GOT3 (cell line): Measurements from ENCODE around the gene BTRC.

ENCODE experiments used
- DNase-seq: peaks from one replicate; lab custom pipeline; 2025; ENCODE audit warnings: mixed read lengths; lab: John Stamatoyannopoulos, UW

Gene BTRC

DNA sequence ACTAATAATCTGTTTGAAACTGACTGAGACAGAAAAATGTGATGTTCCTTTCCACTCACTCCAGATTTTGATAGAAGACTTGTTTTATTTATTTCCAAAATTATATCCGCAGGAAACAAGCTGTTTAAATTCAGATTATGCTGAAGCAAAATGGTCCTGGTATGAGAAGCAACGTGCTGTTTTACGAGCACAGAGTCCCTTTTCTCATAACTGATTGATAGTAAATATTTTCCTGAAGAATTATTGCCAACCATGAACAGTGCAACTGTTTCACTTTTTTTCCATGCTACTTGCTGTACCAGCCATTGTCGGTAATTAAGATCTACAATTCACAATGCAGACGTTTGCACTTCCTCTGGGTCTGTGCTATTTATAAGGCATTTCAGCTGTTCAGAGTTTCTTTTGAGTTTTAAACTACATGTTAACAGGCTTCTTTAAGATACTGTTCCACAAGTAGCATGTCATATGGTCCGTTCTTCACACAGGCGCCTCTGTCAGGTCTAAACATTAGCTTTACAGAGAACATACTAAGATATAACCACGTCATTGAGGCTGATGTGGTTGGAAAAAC is 130.3 kb downstream of the BTRC start:
- DNase-seq: no peak

DNA sequence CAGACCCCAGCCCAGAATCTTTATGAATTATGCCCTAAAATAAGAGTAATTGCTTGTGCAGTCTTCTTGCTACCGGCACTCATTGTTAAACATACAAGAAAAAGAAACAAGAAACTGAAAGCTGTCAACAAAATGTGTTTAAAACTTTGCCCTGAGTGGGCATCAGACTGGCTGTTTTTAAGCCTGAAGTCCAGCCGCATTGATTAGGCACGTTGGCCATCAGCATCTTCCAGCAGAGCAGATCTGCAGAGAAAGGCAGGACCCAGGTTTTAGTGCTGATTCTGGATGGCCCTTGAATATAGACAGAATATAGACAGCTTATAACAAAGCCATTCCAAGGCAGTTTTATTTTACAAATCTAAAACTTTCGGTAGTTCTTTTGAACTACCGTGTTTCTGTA is 131.2 kb downstream of the BTRC start:
- DNase-seq: no peak

DNA sequence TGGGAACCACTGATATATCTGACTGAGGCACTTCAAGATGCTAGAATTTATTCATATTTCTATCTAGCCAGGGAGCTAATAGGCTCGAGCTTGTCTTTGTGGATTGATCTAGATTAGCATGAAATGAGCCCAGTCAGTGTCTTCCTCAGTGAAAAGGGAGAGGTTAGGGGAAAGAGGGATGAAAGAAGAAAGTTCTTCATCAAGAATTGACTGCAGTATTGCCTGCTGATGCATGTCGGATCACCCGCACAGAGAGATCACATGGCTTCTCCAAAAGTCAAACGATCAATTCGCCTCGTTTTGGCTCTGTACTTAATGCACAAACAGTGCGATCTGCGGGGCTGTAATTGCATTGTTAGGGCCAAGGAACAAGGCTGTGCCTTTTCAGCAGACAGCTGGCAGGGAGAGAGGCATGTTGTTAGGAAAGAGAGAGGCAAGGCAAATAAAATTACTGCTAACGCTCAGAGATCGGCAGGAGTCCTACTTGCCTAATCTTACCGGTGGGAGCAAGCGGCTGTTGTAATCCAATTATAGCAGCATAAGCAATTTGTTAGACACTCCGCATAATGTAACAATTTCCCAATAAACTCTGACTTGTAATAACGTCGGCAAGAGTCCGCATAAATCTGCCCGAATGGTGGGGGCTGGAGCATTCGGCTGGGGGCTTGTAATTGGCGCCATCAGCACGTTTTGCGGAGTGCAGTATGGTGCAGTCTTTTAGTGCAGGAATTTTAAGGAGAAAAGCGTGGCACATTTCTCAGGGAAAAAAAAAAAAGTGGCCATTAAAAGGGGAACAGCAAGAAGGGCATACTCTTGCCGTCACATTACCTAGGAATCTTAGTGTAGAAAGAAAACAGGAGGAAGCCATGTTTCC is 132.0 kb downstream of the BTRC start:
- DNase-seq: no peak

DNA sequence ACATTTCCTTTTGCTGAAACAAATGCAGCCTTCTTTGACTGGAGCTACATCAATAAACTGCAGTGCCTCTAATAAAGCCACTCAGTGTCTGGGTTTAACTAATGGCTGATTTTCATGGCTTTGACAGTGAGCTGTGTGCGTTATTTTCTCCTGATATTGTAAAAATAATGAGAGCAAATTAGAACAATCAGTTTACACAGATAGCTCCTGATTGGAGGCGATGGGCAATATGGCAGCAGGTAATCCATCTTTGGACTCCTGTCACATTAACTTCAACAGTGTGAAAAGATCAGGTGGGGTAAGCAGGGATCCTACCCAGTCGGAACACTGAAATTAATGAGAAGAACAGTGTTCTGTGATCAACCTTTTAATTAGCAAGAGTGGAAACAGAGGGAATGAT is 133.4 kb downstream of the BTRC start:
- no peak for DNase-seq

DNA sequence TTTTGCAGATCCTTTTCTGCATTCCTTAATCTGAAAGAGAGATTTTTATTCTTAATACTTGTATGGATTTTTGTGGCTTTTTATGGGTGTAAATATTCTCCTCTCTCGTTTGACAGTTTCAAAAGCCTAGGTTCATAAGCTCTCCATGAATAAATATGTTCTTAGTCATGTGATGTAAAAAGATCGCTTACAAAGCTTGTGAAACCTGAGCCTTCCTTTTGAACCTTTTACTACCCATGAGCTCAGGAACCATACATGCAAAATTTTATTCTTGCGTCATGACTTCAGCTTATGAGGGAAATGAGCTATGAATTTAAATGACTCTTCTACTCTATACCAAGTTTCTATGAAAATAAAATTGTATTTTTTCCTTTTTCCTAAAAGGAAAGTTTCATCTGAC is 135.4 kb downstream of the BTRC start:
- no peak for DNase-seq

DNA sequence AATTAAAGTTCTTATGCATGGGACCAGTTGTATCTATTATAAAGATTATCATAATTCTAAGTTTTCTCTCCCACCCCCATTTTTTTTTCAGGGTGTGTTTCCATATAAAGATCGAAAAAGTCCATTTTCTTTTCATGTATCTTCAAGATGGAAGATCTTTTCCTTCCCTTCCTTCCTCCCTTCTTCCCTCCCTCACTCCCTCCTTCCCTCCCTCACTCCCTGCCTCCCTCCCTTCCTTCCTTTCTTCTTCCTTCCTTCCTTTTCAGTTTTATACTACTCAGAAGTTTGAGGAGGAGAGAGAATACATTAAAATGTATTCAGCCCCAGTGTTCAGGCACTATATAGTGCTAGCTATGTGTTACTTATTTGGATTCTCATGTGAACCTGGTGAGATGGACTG is 136.1 kb downstream of the BTRC start:
- DNase-seq: no peak

DNA sequence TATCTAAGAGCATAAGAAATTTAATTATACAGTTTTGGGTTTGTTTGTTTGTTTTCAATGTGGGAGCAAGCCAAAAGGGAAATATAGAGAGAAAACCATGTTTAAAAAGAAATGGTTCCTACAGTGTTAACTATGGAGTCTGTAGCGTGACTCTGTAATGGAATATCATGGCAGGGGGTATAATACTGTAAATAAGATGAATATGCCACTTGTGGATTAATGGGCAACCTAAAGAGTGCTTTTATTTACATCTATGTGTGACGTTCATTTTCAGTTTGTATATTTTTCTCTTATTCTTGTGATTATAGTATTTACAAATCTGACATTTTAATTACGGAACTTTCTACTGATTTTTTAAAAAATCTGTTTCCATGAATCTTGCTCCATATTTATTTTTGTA is 138.2 kb downstream of the BTRC start:
- DNase-seq: no peak

DNA sequence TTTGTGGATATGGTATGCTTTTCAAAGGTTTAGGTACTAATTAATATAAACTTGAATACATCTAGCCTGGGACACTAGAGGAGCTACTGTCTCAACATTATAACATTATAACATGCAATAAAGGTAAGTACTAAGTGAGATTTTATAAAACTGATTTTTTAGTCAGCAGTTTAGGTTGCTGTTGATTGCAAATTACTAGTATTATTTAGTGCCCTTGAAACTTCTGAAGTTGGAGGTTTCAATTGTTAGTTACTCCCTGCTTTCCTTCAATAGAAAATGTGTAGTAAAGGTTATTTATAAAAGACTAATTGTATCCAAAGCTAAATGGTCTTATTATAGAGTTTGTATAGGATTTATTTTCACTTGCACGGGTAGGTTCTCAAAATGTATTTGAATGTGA is 138.8 kb downstream of the BTRC start:
- DNase-seq: no peak

DNA sequence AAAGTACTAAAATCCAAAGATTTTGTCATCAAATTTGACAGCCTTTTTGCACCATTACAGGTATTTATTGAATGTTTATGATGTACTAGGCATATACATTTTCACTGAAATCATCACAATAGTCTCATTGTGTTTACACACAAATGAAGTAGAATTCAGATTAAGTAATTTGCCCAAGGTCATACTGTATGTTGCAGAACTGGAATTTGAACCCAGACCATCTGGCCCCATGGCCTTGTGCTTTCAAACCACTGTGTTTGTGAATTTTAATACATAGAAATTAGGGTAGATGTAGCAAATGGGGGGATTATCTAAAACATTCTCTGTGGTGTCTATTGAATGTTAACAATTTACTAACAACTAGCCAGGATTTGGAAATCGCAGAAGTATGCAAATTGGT is 139.3 kb downstream of the BTRC start:
- DNase-seq: no peak

DNA sequence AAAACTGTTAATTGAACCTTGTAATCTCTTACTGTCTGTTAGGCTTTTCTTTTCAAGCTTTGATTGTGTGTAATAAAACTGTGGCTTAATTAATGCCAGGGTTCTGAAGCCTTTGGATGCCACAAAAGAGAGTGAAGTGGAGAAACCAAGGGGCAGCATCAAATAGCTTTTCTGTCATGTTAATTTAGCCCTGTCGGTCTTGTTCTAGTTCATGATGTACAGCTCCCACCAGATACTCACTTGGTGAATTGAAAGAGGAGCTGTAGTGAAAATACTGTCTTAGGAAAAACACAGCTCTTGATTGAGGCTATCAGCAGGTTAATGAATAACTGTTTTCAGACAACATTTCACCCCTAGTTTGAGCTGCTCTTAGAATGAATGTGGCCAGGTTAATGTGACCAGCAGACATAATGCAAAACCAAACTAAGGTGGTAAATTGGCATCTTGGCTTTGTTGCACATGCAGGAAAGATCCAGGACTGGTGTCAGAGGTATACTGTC is 139.9 kb downstream of the BTRC start:
- no peak for DNase-seq

DNA sequence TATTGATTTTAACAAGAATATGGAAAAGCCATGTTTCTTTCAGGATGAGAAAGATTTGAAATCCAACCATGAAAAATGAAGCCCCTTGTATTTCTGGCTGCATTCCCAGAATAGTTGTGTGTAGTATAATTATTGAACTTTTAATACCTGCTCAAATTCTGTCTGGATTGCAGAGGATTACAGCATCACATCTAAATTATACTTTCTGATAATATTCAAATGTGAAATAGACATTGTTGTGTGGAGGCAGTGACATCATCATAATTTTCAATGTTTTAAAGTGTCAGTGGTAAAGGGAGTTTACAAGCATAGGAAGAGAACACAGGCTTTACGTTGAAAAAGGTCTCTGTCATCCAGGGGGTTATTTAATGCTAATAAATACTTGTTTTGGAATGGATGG is 140.7 kb downstream of the BTRC start:
- no peak for DNase-seq

DNA sequence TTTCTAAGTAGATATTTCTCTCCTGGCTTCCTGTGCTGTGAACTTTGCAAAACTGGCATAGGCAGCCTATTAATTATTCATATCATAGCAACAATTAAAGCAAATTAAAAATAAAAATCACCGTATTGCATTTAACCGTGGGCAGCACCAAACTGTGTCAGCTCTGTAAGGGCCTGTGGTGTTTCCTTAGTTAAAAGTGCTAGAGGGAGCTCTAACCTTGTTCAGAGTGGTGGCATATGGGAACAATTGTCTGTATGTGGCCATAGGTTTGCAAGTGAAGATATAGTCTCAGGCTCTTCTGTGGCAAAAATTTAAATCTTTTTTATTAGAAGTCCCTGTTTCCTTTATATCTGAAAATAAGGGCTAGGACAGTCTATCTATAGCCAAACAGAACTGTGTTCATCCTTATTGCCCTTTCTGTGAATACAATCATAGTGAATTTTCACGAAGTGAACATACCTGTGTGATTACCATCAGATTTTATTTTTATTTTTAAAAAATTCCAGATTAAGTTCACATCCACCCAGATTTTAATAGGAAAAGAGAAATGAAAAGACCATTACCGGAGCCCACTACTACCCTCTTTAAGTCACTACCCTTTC is 141.5 kb downstream of the BTRC start:
- no peak for DNase-seq

DNA sequence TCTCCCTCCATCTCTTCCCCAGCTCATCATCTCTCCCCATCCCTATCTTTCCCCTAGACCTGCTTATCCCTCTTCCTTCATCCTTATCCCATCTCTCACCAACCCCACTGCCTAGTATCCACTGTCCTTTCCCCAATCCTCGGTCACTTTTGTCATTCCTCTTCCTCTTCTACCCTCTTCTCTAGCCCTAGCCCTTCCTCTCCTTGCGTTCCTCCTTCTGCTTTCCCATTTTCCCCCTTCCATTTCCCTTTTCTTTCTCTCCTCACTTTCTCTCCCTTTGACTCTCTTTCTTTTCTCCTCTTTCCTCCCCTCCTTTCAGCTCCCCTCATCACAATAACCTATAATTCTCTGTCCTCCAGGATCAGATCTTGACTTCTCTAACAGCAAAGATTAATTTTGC is 150.5 kb downstream of the BTRC start:
- no peak for DNase-seq

DNA sequence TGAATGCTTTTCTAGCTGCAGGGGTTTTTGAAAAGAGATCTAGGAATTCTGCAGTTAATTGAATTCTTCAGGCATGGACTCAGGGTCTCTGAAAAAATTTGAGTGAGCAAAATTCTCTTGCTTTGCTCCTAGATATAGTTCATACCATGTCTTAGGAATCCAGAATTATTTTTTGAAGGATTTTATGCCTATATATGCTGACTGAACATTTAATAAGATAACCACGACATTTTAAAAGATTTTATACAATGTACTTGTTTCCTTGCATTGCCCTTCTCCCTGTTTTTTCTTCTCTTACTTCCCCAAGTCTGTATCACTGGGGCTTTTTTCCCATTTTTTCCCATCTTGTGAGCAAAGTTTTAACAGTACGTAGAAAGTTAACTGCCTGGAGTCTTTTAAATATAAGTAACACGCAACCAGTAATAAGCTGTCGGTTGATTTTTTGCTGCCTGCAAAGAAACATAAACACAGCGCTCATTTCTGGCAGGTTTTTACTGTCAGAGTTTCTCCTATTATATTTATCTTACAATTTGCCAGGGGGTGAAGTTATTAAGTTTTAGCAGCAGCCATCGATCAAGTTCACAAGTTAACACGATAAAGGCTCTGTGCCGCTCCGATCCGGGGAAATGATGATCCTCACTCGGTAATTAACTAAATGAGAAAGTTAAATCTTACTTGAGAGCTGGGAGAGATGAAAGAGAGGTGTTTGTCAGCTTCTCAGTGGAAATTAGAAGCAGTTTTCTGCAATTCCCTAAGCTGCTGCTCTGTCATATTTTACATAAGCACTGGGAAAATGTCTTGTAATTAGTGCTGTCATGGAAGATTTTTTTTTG is 153.1 kb downstream of the BTRC start:
- DNase-seq: no peak

DNA sequence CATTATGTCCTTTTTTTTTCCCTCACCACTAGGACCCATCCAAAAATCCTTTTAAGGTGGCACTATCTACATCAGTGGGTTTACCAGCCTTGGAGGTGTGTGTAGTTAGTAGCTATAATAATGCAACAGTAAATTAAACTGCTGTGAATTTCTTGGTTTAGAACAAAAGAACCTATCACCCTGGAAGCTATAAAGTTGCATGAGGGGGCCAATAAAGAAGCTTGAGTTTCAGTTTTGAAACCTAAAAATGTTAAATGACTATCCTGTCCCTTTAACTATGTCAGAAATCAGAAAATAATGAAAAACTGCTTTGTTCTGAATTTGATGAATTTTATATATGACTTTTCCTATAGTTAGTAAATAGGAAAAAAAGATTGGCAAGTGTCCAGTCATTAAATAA is 153.9 kb downstream of the BTRC start:
- no peak for DNase-seq

DNA sequence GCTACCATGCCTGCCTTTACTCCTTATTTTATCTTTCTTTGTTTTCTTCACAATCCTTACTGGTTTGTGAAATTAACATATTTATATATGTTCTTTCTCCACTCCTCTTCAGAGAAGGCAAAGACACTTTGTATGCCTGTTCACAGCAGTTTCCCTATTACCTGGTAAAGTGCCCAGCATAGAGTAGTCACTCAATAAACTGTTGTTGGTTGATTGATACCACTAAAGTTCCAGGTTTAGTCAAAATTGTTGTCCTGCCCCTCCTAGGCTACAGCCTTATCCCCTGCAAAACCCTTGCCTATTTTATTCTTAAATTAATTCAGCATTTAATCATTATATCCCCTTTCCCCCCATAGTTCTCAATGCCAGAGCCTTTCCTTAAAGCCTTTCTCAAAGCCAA is 158.0 kb downstream of the BTRC start:
- no peak for DNase-seq

DNA sequence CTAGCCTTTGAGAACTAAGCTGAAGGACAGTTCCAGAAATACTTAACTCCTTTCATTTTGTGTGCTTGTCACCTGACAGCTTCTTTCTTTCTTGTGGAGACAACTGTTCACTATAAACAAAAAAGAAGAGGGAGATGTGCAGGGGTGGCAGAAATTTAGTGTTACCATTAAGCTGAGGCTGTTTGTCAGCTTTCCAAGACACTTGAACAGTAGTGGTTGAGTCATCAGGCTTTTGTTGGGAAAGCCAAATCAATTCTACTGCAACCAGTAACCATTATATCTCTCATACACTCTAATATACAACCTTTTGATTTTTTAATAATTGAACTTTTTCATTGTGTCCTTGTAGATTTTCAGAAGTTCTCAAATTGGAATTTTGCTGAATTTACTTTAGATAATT is 158.8 kb downstream of the BTRC start:
- no peak for DNase-seq

DNA sequence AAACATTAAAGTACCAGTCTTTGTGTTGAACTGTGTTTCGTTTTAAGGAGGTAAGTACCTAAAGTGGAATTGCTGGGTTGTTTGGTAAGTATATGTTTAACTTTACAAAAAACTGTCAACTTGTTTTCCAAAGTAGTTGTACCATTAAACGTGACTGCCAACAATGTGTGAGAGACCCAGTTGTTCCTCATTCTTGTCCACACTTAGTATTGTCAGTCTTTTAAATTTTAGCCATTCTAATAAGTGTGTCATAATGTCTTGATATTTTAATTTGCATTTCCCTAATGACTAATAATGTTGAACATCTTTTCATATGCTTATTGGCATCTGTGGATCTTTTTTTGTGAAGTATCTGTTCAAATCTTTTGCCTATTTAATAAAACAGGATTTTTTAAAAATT is 159.8 kb downstream of the BTRC start:
- DNase-seq: no peak

DNA sequence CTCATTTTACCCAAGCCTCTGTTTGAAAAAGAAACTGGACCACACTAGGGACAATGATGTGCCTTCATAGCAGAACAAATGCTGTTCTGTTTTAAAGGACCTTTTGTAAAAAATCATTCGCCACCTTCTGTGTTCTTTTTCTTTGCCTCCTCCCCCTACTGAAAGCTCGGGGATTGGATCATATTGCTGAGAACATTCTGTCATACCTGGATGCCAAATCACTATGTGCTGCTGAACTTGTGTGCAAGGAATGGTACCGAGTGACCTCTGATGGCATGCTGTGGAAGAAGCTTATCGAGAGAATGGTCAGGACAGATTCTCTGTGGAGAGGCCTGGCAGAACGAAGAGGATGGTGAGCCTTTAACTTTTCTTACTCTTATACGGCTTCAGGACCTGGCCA is 171.9 kb downstream of the BTRC start:
- no peak for DNase-seq

DNA sequence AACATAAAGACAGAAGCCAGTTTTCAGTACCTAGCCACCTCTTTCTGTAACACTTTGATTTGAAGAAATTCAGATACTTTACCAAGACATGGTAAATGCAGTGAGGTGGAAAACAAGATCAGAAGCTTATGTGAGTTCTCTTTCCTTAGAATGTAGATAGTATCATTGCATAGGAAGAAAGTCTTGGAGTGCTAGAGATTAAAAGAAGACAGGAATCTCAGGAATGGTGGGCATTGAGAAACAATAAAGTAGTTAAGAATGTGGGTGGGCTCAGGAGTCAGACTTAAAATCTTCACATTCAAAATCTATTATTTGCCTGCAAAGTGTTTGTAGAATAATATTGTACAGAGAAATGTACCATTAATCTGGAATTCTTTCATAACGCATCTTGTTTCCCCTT is 175.2 kb downstream of the BTRC start:
- no peak for DNase-seq

DNA sequence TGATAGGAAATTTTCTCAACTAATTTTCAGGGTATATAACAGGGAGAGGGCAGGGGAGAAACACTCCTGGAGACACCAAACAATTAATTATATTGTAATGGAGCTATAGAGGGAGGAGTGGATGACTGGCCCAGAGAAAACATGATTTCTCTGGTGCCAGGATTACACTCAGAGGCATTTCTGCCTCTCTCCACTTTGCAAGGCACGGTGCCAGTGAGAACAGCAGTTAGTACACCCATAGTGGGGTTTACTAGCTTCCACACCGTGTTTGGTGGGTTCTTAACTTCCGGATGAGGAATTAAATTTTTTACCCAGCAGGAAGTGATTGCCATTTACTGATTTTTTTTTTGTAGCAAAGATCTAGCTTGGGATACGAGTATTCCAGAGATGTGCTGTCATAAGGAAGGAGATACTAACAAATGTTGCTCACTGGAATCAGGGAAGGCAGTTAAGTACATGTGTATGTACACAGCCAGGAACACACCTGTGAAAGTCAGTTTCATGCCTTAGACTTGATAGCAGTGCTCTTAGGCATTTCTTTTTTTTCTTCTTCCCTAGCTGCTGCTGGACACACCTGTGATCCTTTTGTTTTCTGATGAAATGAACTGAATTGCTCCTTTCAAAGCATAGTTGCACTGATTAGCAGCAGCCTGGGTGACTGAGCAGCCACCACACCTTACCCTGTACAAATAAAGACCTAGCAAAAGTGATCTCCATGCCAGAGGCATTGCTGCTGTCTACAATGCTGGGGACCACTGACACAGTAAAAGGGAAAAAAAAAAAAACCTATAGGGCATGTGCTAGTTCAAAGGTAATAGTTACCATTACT is 176.0 kb downstream of the BTRC start:
- no peak for DNase-seq

DNA sequence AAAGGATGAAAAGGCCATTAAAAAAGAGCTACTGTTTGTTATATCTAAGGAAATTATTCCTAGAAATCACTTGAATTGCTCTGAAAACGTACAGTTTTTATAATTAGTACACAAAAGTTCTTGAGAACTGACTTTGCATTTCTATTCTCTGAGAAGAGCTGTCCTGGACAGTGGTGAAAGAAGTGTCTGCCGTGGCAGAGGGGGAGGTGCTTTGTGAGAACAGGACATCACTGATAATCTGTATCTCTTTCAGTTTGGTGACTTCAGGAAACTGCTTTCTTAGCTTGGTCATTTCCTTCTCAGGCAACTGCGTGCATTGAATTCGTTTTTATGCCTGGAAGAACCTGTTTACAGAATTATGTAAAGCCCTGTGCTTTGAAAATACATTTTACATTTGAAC is 182.0 kb downstream of the BTRC start:
- DNase-seq: no peak
